K562 (cell line): ENCODE results near the gene RTN4. TPM values are rescaled to one million over a fixed set of nuclear protein-coding genes. Genes with fewer than 3 reads are reported as not detected.
A peak's percentile ranks its signal among the peaks of the same experiment; 100 is the strongest.

Source experiments
- CBX1 ChIP-seq: sonication (generic); IDR thresholded peaks from 2 replicates; pipeline ENCODE4 v1.6.1; 2016; ENCODE audit warnings: antibody characterized with exemption, low read depth, mild to moderate bottlenecking
- MEF2A ChIP-seq: IDR thresholded peaks from 2 replicates; pipeline ENCODE4 v1.6.1; 2011; ENCODE audit warnings: low read depth, mild to moderate bottlenecking, low read length, moderate library complexity; ENCODE audit not compliant: control insufficient read depth
- PHF20 ChIP-seq: fragments of 450-650 bp; IDR thresholded peaks from 2 replicates; pipeline ENCODE4 v1.6.1; 2018; ENCODE audit not compliant: partially characterized antibody
- RAD21 ChIP-seq, 2 experiments: fragments of 250-450 bp in 1 of 2; fragments of 450-650 bp in 1 of 2; sonication (Bioruptor Pico) in 1 of 2; formaldehyde crosslinking in 1 of 2; IDR thresholded peaks in 1 of 2; conservative IDR thresholded peaks in 1 of 2; 2 replicates each; pipeline versions ENCODE4 v1.4.0 to v1.8.0; 2020 to 2022; ENCODE audit warnings: mild to moderate bottlenecking in 2 of 2, moderate library complexity in 1 of 2
- ZFP1 ChIP-seq: fragments of 450-650 bp; formaldehyde crosslinking; IDR thresholded peaks from 2 replicates; pipeline ENCODE4 v1.4.0; 2020; ENCODE audit warnings: mild to moderate bottlenecking, mixed read lengths
- ZNF507 ChIP-seq: conservative IDR thresholded peaks from 2 replicates; pipeline ENCODE4 v1.6.1; 2017; ENCODE audit warnings: missing genetic modification characterization, missing compliant biosample characterization
- polyA plus RNA-seq, 8 experiments: library from polyadenylated mRNA; depleted of rRNA in 4 of 8; stranded (reverse) in 5 of 8; unstranded in 3 of 8; fragments of >200 nt; fragmentation: Nextera tagmentation in 2 of 8; fragmentation: Illumina TruSeq in 1 of 8; extraction: Ambion mirVana in 2 of 8; extraction: Trizol in 1 of 8; gene quantifications; 2 replicates each; pipeline versions ENCODE4 v1.2.1 to v1.2.3, GENCODE V29; 2011 to 2014; ENCODE audit warnings: inconsistent platforms in 1 of 8, missing spikeins in 1 of 8
- total RNA-seq, 7 experiments: library from RNA; depleted of rRNA in 6 of 7; stranded (reverse); fragments of >200 nt in 6 of 7; fragmentation: Illumina TruSeq in 2 of 7; extraction: Trizol in 2 of 7; gene quantifications; 2 replicates each; pipeline versions ENCODE4 v1.2.1 to v1.2.3, GENCODE V29; 2011 to 2021; ENCODE audit warnings: low replicate concordance in 1 of 7
- TF ChIP-seq, protein P1 (sequence below): fragments of 450-650 bp; formaldehyde crosslinking; IDR thresholded peaks from 2 replicates; pipeline ENCODE4 v1.4.0; 2020; ENCODE audit warnings: mild to moderate bottlenecking, moderate library complexity
- TF ChIP-seq, protein P2 (sequence below), 3 experiments: IDR thresholded peaks in 2 of 3; conservative IDR thresholded peaks in 1 of 3; 2 replicates each; pipeline ENCODE4 v1.5.1; 2011 to 2012; ENCODE audit warnings: low read length in 3 of 3, mild to moderate bottlenecking in 3 of 3, control low read depth in 2 of 3, improper control_type of control experiment in 1 of 3, inconsistent platforms in 1 of 3, low read depth in 1 of 3, mixed read lengths in 1 of 3, moderate library complexity in 1 of 3; ENCODE audit not compliant: insufficient read depth in 2 of 3
- TF ChIP-seq, protein P3 (sequence below), 2 experiments: fragments of 450-650 bp; formaldehyde crosslinking in 1 of 2; IDR thresholded peaks; 2 replicates each; pipeline versions ENCODE4 v1.4.0 to v1.6.1; 2014 to 2020; ENCODE audit warnings: mild to moderate bottlenecking in 2 of 2, borderline replicate concordance in 1 of 2, low read depth in 1 of 2

RTN4 gene
- total and polyA plus RNA-seq, 9 of the 15 experiments (the other 6 are each of a cell fraction or from before 2014, with no cell fraction given) = 73.0 to 248 (median 116) TPM

DNA sequence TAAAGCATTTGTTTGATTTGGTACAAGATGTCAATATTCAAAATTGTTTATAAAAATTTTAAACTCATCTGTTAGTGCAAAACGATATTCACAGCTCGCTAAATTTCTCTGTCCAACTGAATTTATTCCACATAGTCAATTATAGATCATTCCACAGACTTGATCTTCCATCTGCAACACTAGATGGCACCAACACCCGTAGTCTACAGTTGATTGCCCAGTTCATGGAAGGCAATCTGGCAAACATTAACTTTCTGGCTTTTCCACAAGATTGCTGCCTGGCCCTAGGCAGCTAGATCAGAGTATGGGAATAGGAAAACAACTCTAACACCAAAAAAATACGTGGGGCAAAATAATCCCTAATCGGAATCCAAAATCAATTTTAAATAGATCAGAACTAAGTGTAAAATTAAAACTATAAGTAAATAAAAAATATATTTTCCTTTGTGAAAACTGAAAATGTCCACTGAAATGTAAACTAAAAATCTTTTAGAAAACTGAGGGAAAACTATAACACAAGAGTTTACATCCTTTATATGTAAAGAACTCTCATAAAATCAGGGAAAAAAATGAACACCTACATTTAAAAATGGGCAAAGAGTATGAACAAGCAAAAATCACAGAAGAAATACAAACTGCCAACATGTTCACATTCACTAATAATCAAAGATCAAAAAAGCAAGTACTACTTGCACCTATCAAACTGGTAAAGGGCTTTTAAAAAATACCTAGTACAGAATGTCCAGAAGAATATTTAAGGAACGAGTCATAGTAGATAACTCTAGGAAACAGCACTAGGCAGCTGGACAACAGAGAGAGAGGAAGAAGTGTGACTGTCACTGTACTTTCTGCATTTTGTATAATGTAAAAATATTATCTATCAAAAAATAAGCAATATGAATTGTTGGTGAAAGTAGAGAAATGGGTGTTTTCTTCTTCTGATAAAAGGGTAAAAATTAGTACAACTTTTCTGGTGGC lies 35.0 kb downstream of the RTN4 start (continued):
- TF ChIP-seq PHF20 (no peak), CBX1 (no peak), ZNF507 (0 out of 2 replicates have a peak, but pooled peaks have one; percentile 6), RAD21 (CRISPR knock-in tag; conservative IDR thresholded peaks at IDR 0.05 in 1 of 2, IDR thresholded peaks at IDR 0.05 in 1 of 2) (peak in 1 of 2 experiments; percentile 58; a peak in 3 of 4 replicates), MEF2A (no peak), ZFP1 (no peak)
- TF ChIP-seq, protein P1, sequence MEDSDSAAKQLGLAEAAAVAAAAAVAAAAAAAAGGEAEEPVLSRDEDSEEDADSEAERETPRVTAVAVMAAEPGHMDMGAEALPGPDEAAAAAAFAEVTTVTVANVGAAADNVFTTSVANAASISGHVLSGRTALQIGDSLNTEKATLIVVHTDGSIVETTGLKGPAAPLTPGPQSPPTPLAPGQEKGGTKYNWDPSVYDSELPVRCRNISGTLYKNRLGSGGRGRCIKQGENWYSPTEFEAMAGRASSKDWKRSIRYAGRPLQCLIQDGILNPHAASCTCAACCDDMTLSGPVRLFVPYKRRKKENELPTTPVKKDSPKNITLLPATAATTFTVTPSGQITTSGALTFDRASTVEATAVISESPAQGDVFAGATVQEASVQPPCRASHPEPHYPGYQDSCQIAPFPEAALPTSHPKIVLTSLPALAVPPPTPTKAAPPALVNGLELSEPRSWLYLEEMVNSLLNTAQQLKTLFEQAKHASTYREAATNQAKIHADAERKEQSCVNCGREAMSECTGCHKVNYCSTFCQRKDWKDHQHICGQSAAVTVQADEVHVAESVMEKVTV (CRISPR knock-in tag) = 0 out of 2 replicates have a peak, but pooled peaks have one; percentile 6
- TF ChIP-seq, protein P2, sequence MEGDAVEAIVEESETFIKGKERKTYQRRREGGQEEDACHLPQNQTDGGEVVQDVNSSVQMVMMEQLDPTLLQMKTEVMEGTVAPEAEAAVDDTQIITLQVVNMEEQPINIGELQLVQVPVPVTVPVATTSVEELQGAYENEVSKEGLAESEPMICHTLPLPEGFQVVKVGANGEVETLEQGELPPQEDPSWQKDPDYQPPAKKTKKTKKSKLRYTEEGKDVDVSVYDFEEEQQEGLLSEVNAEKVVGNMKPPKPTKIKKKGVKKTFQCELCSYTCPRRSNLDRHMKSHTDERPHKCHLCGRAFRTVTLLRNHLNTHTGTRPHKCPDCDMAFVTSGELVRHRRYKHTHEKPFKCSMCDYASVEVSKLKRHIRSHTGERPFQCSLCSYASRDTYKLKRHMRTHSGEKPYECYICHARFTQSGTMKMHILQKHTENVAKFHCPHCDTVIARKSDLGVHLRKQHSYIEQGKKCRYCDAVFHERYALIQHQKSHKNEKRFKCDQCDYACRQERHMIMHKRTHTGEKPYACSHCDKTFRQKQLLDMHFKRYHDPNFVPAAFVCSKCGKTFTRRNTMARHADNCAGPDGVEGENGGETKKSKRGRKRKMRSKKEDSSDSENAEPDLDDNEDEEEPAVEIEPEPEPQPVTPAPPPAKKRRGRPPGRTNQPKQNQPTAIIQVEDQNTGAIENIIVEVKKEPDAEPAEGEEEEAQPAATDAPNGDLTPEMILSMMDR (IDR thresholded peaks at IDR 0.05 in 2 of 3, conservative IDR thresholded peaks at IDR 0.05 in 1 of 3; ENCODE audit: insufficient read depth in 2 of 3, low read depth in 1 of 3, low read length in 3 of 3) = peak; percentile 48 to 62 (median 50)
- TF ChIP-seq, protein P3, sequence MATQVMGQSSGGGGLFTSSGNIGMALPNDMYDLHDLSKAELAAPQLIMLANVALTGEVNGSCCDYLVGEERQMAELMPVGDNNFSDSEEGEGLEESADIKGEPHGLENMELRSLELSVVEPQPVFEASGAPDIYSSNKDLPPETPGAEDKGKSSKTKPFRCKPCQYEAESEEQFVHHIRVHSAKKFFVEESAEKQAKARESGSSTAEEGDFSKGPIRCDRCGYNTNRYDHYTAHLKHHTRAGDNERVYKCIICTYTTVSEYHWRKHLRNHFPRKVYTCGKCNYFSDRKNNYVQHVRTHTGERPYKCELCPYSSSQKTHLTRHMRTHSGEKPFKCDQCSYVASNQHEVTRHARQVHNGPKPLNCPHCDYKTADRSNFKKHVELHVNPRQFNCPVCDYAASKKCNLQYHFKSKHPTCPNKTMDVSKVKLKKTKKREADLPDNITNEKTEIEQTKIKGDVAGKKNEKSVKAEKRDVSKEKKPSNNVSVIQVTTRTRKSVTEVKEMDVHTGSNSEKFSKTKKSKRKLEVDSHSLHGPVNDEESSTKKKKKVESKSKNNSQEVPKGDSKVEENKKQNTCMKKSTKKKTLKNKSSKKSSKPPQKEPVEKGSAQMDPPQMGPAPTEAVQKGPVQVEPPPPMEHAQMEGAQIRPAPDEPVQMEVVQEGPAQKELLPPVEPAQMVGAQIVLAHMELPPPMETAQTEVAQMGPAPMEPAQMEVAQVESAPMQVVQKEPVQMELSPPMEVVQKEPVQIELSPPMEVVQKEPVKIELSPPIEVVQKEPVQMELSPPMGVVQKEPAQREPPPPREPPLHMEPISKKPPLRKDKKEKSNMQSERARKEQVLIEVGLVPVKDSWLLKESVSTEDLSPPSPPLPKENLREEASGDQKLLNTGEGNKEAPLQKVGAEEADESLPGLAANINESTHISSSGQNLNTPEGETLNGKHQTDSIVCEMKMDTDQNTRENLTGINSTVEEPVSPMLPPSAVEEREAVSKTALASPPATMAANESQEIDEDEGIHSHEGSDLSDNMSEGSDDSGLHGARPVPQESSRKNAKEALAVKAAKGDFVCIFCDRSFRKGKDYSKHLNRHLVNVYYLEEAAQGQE (IDR thresholded peaks at IDR 0.05; ENCODE audit: borderline replicate concordance) = peak; percentile 45; the same call in 1 of the 2 replicates
- TF ChIP-seq, protein P3 (CRISPR knock-in tag; IDR thresholded peaks at IDR 0.05; ENCODE audit: low read depth) = no peak
